ENCODE measurements around the gene ADAM15.
A peak's percentile ranks its signal among the peaks of the same experiment; 100 is the strongest.

ADAM15 gene

GRCh38 chr1:155073377-155074242 is 22.5 kb downstream of the ADAM15 start:
- DNase-seq = no peak

DNA sequence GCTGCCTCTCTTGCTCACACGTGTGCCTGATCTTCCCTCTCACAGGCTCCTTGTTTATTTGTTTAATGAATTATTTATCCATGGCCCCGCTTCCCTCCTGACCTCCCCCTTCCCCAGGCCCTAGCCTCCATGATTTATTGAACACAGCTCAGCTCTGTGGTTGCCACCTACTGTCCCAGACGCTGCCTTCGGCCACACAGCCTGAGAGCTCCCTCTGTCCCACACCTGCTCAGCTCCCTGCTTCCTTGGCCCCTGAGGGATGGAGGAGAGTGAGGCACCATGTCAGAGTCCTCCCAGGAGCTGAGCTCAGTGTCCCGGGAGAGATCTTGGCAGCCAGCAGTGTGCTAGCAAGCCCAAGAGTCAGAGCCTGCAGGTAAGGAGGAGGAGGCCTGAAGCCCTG is 24.4 kb downstream of the ADAM15 start:
- no peak for DNase-seq

GRCh38 chr1:155076371-155076770 is 25.3 kb downstream of the ADAM15 start:
- DNase-seq = no peak

DNA sequence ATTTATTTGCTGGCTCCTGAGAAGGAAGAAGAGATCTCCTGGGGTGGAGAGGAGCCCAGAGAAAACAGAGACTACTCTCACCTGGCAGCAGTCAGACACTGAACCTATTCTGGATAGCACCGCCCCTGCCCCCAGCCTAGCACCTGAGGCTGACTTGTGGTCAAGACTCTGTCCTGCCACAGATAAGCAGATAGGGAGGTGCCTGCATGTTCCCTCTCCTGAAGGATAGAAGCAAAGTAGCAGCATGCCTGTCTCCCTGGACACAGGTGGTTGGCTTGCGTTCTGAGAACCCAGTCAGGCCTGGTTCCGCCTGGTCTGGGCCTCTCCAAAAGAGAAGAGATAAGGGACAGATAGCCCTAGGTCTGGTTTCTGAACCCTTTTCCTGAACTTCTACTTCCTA is 26.2 kb downstream of the ADAM15 start:
- no peak for DNase-seq

- no peak for DNase-seq
These were observed 26.8 kb downstream of the ADAM15 start for GRCh38 chr1:155077758-155078445.

GRCh38 chr1:155078469-155079209 is 27.5 kb downstream of the ADAM15 start, which contains the start of gene EFNA3:
Gene EFNA3 (plus strand): TSS chr1:155078837. CDS start chr1:155078942, 105 bp downstream.
- peak; percentile 58 for DNase-seq

- no peak for DNase-seq
These were observed 28.0 kb downstream of the ADAM15 start for GRCh38 chr1:155079210-155079486.

DNA sequence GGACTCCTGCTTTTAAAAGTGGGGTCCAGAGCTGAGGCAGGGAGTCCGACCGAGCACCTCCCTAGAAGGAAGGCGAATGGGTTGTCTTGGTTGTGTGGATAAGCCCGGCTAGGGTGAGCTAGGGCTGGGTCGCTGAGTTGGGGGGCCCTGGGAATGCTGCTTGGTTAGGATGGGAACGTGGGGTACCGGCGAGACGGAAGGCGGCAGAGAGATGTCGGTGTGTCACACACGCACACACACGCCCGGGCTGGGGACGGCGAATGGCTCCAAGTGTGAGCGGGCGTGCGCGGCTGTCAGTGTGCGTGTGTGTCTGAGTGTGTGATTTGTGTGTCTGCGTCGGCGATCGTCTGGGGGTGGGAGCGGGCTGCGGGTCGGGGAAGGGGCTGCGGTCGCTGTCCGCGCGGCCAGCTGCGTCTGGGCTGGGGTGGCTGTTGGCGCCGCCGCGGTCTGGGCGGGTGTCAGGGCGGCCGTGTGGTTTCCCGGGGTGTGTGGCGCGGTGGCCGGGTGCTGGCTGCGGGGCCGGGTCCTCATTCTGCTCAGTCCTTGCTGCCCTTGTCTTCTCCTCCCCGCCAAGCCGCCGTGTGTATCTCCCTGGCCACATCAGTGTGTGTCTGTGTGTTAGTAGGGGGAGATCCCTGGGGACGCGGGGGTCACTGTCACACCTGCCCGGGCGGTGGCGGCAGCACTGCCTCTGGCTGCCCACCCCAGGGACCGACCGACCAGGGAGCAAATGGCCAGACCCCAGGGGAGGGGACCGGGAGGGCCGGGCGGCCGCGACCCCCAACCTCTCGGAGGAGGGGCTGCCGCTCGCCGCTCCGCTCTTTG is 28.6 kb downstream of the ADAM15 start:
- DNase-seq = no peak

- DNase-seq = no peak
These were observed 29.5 kb downstream of the ADAM15 start for GRCh38 chr1:155080312-155081228.

DNA sequence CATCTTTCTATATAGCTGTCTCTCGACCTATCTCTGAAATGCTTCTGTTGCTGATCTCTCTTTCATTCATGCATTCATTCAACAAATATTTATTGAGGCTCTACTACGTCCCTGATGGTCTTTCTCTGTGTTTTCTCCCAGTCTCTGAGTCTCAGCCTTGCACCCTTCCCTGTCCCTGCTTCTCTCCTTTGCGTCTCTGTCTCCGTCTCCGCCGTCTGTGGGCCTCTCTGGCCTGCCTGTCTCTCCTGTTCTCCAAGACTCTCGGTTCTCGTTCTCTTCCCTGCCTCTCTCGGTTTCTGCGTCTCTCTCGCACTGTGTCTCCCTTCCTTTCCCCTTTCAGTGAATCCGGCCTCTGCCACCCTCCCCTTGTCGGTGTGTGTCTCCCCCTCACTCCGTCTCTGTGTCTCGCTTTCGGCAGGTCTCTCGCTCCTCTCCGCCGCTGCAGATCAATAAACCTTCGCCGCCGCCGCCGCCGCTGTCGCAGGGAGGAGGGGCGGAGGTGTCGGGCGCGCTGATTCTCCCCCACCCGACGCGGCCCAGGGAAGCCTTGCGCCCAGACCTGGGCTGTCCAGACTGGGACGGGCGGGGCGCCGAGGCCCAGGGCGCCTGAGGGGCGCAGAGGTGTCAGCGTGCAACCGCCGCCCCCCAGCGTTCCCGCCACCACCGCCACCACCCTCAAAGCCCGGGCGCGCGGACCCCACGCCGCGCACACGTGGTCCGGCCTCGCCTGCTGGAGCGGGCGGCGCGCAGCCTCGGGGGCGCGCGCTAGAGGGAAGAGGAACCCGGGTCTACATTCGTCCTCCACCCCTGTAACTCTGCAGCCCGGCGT is 30.6 kb downstream of the ADAM15 start:
- DNase-seq = no peak

- no peak for DNase-seq
These were observed 31.4 kb downstream of the ADAM15 start for GRCh38 chr1:155082301-155083051.

GRCh38 chr1:155083052-155083541 is 32.0 kb downstream of the ADAM15 start:
- no peak for DNase-seq

GRCh38 chr1:155083865-155084721 is 33.0 kb downstream of the ADAM15 start:
- peak; percentile 42 for DNase-seq

DNA sequence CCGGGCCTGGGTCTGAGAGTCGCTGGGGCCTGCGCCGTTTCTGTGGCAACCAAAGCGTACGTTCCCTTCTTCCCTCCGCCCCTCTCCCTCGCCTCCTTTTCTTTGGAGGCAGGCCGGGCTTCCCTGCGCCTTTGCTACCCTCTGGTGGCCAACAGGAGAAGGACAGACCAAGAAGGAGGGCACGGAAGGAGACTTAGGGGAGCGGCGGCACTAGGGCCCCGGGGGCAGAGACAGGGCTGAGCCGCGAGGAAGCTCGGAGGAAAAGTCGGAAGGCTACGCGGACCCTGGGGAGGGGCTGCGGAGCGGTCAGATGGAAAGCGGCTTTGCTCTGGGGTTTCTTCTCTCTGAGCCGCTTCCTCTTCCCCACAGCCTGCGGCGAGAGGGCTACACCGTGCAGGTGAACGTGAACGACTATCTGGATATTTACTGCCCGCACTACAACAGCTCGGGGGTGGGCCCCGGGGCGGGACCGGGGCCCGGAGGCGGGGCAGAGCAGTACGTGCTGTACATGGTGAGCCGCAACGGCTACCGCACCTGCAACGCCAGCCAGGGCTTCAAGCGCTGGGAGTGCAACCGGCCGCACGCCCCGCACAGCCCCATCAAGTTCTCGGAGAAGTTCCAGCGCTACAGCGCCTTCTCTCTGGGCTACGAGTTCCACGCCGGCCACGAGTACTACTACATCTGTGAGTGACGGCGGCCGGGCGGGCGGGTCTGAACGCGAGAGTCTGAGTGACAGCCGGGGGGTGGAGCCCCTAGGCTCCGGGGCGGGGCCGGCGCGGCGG is 33.8 kb downstream of the ADAM15 start:
- DNase-seq = peak; percentile 90

DNA sequence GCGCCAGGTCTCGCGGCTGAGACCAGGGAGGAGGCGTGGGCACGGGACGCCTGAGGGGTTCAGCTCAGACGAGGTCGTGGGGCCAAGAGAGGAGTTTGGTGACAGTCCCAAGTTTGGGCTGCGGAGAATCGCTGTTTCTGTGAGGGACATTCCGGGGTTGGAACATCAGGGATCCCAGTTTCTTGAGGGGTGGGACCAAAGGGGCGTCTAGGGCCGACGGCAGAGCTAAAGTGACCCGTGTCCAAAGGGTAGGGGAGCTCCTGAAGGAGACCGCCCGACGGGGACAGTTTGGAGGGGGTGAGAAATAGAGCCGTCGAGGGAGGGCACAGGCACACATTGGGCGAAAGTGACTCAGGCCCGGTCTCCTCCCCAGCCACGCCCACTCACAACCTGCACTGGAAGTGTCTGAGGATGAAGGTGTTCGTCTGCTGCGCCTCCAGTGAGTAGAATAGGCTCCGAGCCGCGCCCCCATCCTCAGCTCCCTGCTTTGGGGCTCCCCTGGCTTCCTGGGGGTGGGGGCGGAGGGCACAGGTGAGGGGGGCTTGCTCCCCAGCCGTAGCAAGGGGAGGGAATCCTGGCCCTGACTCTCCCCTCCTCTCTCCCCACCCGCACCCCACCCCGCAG is 34.5 kb downstream of the ADAM15 start:
- DNase-seq = peak; percentile 61

- DNase-seq = peak; percentile 39
These were observed 35.1 kb downstream of the ADAM15 start for GRCh38 chr1:155086128-155086741.

Measured in inflammatory macrophage treated with lipopolysaccharide for 4 hours (primary cell).